HG02852 (cell line): ENCODE data around the gene LEKR1.
A peak's percentile ranks its signal among the peaks of the same experiment; 100 is the strongest.
"Not testable (repeated sequence)": the region's sequence is repeated elsewhere in the genome, so short reads cannot be mapped to it uniquely, and the experiment has no call there.

ENCODE experiments used
- ATAC-seq: cut with Tn5 transposase; IDR thresholded peaks from one replicate; pipeline ENCODE4 v1.9.1; 2021; ENCODE audit warnings: mild to moderate bottlenecking, moderate library complexity; ENCODE audit not compliant: unreplicated experiment

Gene LEKR1

DNA sequence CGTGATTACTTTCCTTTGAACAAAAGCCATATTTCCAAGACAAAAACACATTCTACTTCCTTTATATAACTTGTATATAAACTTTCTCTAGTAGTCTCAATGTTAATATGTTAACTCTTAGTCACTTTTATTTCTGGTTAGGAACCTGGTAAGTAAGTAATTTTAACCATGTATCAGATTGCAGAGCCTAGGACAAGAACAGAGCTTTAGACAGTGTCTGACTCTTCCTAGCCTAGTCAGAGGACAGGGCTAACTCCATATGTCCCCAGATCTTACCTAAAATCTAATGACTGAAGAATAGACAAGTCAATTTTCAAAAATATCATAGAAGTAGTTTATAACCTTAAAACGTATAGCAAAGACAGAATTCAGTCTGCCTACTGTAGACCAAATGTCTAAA lies 8.3 kb downstream of the LEKR1 start:
- ATAC-seq: no peak

DNA sequence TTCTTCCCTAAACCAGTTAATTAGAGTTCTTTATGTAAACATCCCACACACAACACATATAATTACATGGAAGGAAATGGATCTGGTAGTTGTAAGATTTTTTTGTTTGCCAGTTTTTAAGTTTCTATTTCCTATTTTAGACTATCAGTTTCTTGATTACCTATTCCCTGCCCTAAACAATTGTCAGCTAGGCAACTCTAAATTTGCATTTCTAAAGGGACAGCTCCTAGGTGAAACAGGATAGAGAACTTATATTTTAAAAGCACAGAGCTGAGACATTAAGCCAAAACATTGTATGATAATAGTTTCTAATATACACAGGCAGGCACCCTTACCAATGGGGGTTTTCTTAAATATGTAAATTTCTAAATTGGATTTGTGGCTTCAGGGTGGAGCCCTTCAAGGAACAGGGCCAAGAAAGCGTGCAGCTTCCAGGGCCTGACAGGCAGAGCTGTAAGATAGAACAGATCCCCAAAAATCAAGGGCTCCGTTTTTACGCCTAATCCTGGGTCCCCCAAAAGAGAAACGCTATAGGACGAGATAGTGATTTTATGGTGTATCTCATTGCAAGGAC lies 8.9 kb downstream of the LEKR1 start:
- no peak for ATAC-seq

DNA sequence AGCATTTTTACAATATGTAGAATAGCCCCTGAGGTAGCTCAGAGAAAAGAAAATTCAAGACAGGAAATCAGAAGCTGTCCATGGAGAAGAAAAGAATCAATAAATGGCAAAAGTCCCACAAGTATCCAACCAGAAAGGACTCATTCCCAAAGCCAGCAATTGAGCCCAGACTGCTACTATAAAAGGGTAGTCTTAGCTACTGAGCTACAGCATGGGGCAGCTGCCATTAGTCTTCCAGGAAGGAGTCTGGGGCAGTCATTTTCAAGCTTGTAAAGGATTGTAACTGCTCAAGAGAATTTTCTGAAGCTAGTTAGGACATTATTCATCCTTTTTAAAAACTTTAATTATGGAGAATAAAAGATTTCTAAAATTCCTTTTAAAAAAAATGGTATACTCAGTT lies 10.5 kb downstream of the LEKR1 start:
- ATAC-seq: no peak

DNA sequence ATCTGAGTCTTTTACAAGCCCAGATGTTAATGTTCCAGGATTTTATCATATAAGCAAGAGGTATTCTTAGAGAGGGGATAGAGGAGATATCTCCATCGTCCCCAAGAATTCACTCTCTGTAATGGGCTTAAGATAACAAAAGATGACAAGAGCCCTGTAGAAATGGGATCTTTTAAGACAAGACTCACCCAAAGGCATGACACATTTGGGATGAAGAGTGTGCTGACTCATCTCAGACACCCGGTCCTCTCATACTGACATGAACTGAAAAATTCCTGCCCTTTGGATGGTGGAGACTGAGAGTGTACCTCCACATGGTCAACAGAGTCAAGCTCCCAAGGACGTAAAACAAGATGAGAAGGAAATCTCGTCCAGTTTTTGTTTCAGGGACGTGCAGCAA lies 11.0 kb downstream of the LEKR1 start:
- ATAC-seq: no peak

DNA sequence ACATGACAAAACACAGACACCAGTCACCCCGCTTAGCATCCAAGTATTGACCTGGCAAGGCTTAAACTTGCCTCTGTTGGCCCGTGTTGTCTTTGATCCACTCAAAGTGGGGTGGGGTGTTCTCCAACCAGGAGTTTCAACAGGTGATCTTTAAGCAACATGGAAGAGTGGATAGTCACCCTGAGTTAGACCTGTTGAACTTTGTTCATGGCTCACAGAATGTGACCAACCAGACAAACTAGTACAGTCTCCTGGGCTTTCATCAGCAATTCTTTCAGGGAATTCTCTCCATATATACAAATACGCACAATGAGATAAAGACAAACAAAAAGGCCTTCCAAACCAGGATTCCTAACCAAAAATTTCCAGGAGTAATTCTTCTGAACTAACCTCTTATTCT lies 11.9 kb downstream of the LEKR1 start:
- no peak for ATAC-seq

DNA sequence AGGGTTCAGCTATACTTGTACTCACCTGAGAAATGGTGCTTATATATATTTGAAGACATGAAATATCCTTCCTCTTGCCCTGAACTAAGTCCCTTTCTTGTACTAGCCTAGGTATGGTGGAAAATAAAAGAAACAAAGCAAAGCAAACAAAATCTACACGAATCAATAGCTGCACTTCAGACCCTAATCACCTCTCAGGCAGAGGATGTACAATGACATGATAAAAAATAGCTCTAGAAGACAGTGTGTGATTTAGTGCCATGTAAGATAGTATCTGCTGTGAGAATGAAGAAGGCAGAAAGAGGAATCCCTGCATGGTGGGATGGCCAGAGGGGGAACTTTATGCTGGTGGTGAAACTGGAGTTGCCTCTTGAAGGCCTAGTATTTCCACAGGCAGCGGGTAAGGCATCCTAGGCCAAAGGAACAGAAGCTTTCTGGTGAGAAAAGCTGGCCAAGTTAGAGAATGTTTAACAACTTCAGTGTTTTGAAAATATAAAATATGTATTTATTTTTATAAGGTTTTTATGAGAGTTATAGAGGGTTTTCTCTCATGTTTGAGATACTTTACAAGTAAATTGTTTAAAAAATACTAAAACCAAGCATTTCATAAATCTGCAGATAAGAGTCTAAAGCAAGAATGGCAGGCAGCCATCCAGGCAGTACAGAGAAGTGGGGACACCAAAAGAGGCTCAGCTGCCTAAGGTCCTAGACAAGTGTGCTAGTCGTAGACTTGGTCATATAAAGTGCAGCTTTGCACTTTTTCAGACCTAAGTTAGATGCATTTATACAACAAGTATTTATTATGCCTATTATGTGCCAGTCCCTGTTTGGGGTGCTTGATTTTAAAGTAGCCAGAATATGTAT lies 14.9 kb downstream of the LEKR1 start:
- ATAC-seq: no peak

DNA sequence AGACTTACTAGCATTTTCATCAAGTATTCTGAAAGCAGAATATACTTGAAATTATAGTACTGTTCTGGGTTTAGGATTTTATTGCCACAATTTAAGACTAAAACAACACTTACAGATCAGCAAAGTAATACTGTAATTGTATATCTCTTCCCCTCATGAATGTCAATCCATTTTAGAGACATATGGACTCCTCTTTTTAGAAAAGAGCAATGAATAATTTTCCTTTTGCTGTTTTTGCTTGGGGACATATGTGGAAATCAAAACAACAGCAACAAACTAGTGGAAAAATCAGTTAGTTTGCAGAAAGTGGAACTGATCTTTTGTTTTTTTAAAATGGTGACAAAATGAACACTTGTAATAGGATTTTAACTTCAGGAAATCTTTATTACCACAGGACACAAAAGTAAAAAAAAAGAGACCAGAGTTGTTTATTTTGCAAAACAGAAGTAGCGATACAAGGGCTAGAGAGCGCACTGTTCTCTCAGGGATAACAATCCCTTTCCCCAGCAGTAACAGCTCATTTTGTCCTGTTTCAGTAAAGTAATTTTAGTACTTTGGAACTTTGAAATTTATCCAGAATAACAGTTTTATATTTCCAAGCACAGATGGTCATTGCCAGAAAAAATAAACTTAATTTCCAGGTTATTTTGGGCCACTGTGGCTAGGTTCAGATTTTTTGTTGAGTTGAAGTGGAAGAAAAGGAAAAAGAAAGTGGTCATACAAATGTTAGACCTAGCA lies 17.1 kb downstream of the LEKR1 start:
- ATAC-seq: no peak

DNA sequence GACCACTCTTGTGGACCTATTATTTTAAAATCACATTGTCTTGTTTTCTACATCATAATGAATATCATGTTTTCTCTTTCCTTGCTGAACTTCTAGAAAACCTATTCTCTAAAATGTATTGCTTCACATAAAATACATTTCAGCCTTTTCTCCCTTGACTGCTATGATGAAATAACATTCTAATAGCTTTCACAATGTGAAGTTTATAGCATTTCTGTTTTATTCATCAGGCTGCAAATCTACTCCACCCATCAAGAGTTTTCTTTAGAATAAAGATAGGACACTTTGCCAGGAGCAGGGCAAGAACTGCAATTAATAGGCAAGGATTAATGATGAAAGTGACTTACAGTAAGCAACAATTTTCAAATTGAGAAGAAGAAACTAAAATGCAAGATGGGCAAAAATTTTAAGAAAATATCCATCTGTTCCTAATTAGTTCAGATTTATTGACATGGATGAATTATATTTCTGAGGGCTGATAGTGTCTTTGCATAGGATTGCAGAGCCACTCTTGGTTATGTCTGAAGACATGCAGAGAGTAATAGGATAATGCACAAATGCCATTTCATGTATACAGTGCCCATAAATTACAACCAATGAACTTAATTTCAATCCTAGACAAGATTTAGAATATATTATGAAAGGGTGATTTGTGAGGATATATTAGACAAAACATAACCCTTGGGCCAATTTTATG lies 21.7 kb downstream of the LEKR1 start:
- no peak for ATAC-seq

DNA sequence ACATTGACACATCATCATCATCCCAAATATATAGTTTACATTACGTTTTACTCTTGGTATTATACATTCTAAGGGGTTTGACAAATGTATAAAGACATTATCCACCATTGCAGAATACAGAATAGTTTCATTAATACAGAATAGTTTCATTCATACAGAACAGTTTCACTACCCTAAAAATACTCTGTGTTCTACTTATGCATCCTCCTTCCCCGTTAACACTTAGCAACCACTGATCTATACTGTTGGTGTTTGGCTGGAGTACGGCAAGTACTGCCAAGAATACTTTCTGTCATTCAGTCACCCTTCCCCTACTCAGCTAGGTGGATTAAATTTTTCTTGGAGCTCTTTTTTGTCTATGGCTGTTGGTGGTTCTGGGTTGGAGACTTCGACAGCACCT lies 33.4 kb downstream of the LEKR1 start:
- ATAC-seq: peak; percentile 96

DNA sequence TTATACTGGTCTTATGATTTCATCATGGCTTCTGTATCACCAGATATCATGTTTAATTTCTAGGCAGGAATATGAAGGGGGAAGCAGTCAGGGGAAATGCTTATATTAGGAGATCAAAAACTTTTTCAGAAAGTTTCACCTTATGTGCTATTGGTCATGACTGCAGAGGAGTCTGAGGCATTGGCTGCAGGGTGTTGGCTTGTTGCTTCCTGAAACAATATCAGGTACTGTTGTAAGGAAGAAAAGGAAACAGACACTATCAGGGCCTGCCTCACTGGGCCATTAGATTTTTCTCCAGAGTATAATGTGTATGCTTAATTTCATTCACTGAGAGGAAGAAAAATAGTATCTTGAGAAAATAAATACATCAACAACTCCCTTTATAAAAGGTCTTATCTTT lies 34.7 kb downstream of the LEKR1 start:
- no peak for ATAC-seq

DNA sequence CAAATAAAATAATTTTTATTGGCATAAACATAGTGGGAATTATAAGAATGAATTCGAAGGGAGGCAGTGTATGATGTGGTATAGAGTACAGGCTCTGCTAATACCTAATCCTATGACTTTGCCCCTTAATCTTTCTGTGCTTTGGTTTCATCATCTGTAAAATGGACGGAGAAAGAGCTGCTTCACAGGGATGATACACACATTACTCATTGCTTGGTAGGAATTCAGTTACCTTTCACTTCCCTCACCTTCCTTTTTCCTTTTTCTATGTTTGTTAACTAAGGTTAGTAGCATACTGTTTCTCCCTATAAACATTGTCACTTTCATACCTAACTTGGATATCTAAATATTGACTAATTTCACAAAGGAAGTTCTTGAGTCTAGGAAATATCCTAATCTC lies 36.2 kb downstream of the LEKR1 start:
- no peak for ATAC-seq

DNA sequence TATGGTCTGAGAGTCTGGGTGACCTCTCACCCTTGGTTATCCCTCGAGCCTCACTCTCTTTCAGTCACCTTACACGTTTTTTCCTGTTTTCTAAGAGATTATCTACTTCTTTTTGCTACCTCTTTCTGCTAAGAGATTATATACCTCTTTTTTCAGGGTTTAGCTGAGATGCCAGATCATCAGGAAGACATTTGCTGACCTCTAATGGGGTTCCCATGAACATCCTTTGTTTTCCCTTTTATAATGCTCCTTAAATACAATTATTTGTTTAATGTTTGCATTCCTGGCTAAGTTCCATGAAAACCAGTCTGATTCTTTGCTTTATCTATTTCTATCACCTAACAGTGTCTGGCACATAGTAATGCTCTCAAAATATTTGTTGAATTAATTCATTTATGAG lies 39.6 kb downstream of the LEKR1 start:
- ATAC-seq: no peak

DNA sequence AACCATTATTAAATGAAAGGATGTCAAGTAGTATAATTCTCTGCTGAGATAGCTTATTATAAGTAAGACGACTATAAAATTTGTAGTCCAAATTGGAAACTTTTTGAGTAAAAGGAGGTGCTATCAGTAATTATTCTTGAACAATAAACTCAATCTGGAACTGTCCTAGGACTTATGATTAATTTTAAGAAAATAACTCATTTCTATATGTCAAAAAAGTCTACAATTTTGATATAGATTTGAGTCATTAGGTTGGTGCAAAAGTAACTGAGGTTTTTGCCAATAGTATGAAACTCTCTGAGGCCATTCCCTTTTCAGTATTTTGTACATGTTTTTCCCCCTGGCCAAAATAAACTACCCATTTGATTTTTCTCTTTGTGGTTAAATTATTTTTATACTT lies 41.0 kb downstream of the LEKR1 start:
- ATAC-seq: no peak

DNA sequence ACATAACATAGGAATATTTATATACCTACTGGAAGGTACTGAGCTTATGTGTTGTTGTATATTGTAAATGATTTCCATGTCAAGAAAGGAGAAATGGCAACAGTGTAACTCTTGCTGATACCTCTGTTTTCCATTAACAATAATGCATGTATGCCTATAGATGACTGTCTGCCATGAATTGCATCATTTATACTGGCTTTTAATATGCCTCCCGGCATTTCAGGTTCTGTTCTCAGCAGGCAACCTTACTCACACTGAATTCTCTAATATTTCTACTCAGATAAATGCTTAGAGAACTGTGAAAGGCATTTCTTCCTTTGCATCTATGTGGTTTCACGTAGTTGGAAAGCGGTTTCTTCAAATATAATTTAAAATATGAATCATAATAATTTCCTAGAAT lies 41.8 kb downstream of the LEKR1 start:
- no peak for ATAC-seq

DNA sequence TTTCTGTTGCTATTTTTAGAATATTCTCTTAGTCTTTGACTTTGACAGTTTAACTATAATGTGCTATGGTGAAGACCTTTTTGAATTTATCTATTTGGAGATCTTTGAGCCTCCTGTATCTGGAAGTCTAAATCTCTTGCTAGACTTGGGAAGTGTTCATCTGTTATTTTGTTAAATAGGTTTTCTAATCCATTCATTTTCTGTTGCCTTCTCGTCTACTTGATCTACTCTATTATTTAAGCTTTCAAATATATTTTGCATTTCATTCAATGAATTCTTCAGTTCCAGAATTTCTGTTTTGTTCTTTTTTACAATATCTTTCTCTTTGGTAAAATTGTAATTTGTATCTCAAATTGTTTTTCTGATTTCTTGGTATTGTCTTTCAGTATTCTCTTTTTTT lies 47.8 kb downstream of the LEKR1 start:
- ATAC-seq: no peak

DNA sequence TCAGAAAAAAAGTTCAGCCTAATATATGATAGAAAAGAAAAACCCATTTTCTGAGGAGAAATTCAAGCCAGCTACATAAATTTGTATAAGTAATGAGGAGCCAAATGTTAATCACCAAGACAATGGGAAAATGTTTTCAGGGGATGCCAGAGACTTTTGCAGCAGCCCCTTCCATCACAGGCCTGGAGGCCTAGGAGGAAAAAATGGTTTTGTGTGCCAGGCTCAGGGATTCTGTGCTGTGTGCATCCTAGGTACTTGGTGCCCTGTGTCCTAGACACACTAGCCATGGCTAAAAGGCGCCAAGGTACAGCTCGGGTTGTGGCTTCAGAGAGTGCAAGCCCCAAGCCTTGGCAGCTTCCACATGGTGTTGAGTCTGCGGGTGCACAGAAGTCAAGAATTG lies 53.3 kb downstream of the LEKR1 start:
- not testable (repeated sequence) for ATAC-seq

DNA sequence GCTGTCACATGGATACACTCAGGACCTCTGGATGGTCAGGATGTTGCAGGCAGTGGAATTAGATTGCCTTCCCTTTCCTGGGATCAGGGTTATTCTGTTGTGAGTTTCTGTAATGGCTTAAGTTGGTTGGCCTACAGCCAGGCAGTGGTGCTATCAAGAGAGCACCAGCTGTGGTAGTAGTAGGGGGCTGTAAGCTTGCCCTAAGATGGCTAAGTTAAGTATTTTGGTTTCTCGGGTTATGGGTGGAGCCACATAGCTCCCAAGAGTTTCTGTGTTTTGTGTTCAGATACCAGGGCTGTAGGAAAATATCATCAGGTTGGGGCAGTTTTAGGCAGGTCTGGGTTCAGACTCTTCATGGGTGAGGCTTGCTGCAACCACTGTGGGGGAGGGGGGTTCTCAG lies 59.6 kb downstream of the LEKR1 start:
- no peak for ATAC-seq

DNA sequence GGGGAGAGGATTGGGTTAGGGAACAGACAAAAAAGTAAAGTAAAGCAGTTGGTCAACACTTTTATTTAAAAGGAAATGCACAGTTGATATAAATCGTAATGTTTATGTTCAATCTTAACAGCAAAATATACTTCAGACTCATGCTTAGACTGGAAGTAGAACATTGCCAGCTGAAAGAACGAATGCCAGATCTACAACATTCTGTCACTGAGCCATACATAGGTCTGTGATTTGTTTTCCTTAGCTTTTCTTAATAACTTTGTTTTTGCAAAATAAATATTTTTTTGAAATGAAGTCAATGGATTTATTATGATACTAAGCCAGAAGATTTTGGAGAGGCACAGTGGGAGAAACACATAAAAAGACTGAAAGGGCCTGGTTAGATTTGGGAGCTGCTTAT lies 62.0 kb downstream of the LEKR1 start:
- ATAC-seq: no peak

DNA sequence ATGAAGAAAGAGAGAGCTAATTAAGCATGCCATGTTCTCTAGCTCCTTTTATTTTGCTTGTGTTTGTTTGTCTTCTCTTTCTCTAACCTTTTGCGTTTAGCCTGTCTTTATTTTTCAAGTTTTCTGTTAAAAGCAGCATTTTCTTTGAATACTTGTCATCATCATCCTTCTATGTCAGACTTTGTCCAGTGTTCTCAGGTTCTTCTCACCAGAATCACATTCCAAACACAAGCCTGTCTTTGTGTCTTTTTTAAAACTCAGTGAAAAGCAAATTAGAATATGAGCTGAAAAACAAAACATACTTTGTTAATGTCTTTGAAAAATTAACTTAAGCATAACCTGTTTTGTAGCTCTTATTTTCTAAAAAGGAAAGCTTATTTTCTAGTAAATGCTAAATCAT lies 62.4 kb downstream of the LEKR1 start:
- ATAC-seq: no peak

DNA sequence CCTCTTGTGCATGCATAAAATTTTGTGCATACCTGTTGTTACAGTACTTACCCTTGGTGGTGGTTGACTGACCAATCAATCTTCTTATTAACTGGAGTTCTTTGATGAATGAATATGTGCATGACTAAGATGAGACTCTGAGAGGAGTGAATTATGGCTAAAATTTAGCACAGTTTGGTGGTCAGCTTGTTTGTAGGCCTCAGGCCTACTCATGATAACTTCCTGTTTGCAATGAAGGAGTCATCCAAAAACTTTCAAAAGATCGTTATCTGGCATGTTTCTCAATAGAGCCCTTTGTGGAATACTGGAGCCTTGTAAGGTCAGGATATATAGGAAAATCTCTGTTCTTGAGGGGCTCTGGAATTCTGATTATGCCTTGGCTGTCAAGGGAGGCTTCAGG lies 66.5 kb downstream of the LEKR1 start:
- ATAC-seq: no peak

DNA sequence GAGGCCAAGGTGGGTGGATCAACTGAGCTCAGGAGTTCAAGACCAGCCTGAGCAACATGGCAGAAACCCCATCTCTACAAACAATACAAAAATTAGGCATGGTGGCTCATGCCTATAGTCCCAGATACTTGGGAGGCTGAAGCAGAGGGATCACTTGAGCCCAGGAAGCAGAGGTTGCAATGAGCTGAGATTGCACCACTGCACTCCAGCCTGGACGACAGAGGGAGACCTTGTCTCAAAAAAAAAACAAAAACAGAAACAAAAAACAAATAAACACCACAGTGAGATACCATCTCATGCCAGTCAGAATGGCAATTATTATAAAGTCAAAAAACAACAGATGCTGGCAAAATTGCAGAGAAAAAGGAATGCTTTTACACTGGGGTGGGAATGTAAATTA lies 69.2 kb downstream of the LEKR1 start:
- not testable (repeated sequence) for ATAC-seq
